Activated CD4-positive, alpha-beta T cell treated with anti-CD3 and anti-CD28 coated beads, Interleukin-2, amount 10 ng/mL, durations not matched to agents 7 days and 5 days (primary cell): ENCODE results near the gene STIP1. TPM values are rescaled to one million over a fixed set of nuclear protein-coding genes. Genes with fewer than 3 reads are reported as not detected.
A peak's percentile ranks its signal among the peaks of the same experiment; 100 is the strongest.

Source experiments
- CTCF ChIA-PET: fragments of 350-600 bp; sonication (Branson Sonifier 250); formaldehyde crosslinking; loops from one replicate; lab custom pipeline; 2021; ENCODE audit warnings: antibody characterized with exemption; lab: Charles Lee
- POLR2A ChIA-PET: fragments of 350-600 bp; sonication (Branson Sonifier 250); formaldehyde crosslinking; loops from one replicate; lab custom pipeline; 2021; ENCODE audit warnings: antibody characterized with exemption; lab: Charles Lee
- DNase-seq: peaks from one replicate; pipeline ENCODE4 v3.0.0-alpha.2; 2020
- H3K27ac Mint-ChIP-seq: one replicate; pipeline ENCODE4 v1.8.0; 2021; ENCODE audit warnings: mild to moderate bottlenecking, moderate library complexity, mixed read lengths
- H3K27me3 Mint-ChIP-seq: one replicate; pipeline ENCODE4 v1.8.0; 2021; ENCODE audit warnings: mixed read lengths
- H3K36me3 Mint-ChIP-seq: one replicate; pipeline ENCODE4 v1.8.0; 2021; ENCODE audit warnings: low read depth, mixed read lengths
- H3K4me1 Mint-ChIP-seq: one replicate; pipeline ENCODE4 v1.8.0; 2021; ENCODE audit warnings: mixed read lengths
- H3K4me3 Mint-ChIP-seq: one replicate; pipeline ENCODE4 v1.8.0; 2021; ENCODE audit warnings: mild to moderate bottlenecking, moderate library complexity, mixed read lengths
- H3K9me3 Mint-ChIP-seq: one replicate; pipeline ENCODE4 v1.8.0; 2021; ENCODE audit warnings: mixed read lengths
- total RNA-seq, 2 experiments: library from RNA; stranded (reverse); gene quantifications; one replicate each; pipeline ENCODE4 v1.2.3, GENCODE V29; 2021

The STIP1 gene
- total RNA-seq = 100 to 1,000 TPM; 211 to 213 TPM

- ChIA-PET CTCF (interaction anchor here (0.6 to 16.2 kb wide), 9 partner anchors 11 to 693 kb away, joined by 3 to 141 read pairs (median 5); partner anchors contain the start of genes FERMT3, PRDX5 and TRMT112), POLR2A (interaction anchor here (0.6 to 0.9 kb wide), 2 partner anchors 20 to 201 kb away, joined by 3 read pairs; partner anchors contain the start of gene MACROD1)
- Mint-ChIP-seq H3K4me3 (peak within 1 kb of the TSS; percentile 94), H3K4me1 (peaks cover 46% of the 10 kb centered on the region), H3K9me3 (no peaks in the 10 kb centered on the region), H3K27me3 (no peaks in the 10 kb centered on the region), H3K36me3 (peaks cover 18% of the 10 kb centered on the region), H3K27ac (peak within 1 kb of the TSS; percentile 98)
- DNase-seq = peak; percentile 99
These were observed at the start of gene STIP1 for GRCh38 chr11:64185693-64186491. TSS of gene STIP1 (plus strand) at chr11:64186171. CDS start at chr11:64186262, 91 bp downstream.

- H3K27ac Mint-ChIP-seq = no peak overlapping the region
- no peaks in the 10 kb centered on the region for H3K9me3 Mint-ChIP-seq
- no peak for DNase-seq
- H3K4me3 Mint-ChIP-seq = no peak overlapping the region
- H3K27me3 Mint-ChIP-seq = no peaks in the 10 kb centered on the region
- H3K4me1 Mint-ChIP-seq = no peaks in the 10 kb centered on the region
- ChIA-PET POLR2A (no interaction called here), CTCF (interaction anchor here (1.0 to 1.6 kb wide), 3 partner anchors 11 to 136 kb away, joined by 3 to 4 read pairs (median 3); no protein-coding TSS in a partner anchor)
- no peaks in the 10 kb centered on the region for H3K36me3 Mint-ChIP-seq
These were observed 49.1 kb upstream of the STIP1 start for GRCh38 chr11:64136765-64137441.

- peaks cover 3% of the 10 kb centered on the region for H3K4me1 Mint-ChIP-seq
- no peak overlapping the region for H3K27ac Mint-ChIP-seq
- CTCF ChIA-PET = interaction anchor here (0.7 to 1.6 kb wide), 4 partner anchors 10 to 148 kb away, joined by 3 to 4 read pairs (median 3); no protein-coding TSS in a partner anchor
- no peaks in the 10 kb centered on the region for H3K9me3 Mint-ChIP-seq
- no peaks in the 10 kb centered on the region for H3K27me3 Mint-ChIP-seq
- POLR2A ChIA-PET = no interaction called here
- no peak for DNase-seq
- H3K4me3 Mint-ChIP-seq = no peak overlapping the region
- H3K36me3 Mint-ChIP-seq = no peaks in the 10 kb centered on the region
These were observed 47.6 kb upstream of the STIP1 start for GRCh38 chr11:64138398-64138797.

- no peak for DNase-seq
- Mint-ChIP-seq H3K27ac (no peak overlapping the region), H3K27me3 (no peaks in the 10 kb centered on the region), H3K9me3 (no peaks in the 10 kb centered on the region), H3K4me1 (peaks cover 10% of the 10 kb centered on the region), H3K36me3 (no peaks in the 10 kb centered on the region), H3K4me3 (no peak overlapping the region)
- ChIA-PET CTCF (interaction anchor here (0.7 to 1.1 kb wide), 3 partner anchors 60 to 148 kb away, joined by 3 read pairs; no protein-coding TSS in a partner anchor), POLR2A (no interaction called here)
These were observed 46.9 kb upstream of the STIP1 start for GRCh38 chr11:64139049-64139448.

- no peaks in the 10 kb centered on the region for H3K9me3 Mint-ChIP-seq
- DNase-seq = no peak
- H3K4me3 Mint-ChIP-seq = no peak overlapping the region
- no peaks in the 10 kb centered on the region for H3K27me3 Mint-ChIP-seq
- H3K4me1 Mint-ChIP-seq = peaks cover 11% of the 10 kb centered on the region
- H3K27ac Mint-ChIP-seq = no peak overlapping the region
- CTCF ChIA-PET = no interaction called here
- POLR2A ChIA-PET = no interaction called here
- H3K36me3 Mint-ChIP-seq = no peaks in the 10 kb centered on the region
These were observed 45.9 kb upstream of the STIP1 start for GRCh38 chr11:64140082-64140481.

- CTCF ChIA-PET = no interaction called here
- Mint-ChIP-seq H3K9me3 (no peaks in the 10 kb centered on the region), H3K27me3 (no peaks in the 10 kb centered on the region), H3K27ac (peak overlapping the region; percentile 25), H3K4me3 (no peak overlapping the region), H3K36me3 (no peaks in the 10 kb centered on the region), H3K4me1 (peaks cover 14% of the 10 kb centered on the region)
- POLR2A ChIA-PET = no interaction called here
- no peak for DNase-seq
These were observed 44.7 kb upstream of the STIP1 start for GRCh38 chr11:64141081-64141783.

- DNase-seq = no peak
- H3K27ac Mint-ChIP-seq = no peak overlapping the region
- ChIA-PET POLR2A (no interaction called here), CTCF (no interaction called here)
- no peak overlapping the region for H3K4me3 Mint-ChIP-seq
- H3K4me1 Mint-ChIP-seq = peaks cover 20% of the 10 kb centered on the region
- no peaks in the 10 kb centered on the region for H3K36me3 Mint-ChIP-seq
- H3K9me3 Mint-ChIP-seq = no peaks in the 10 kb centered on the region
- H3K27me3 Mint-ChIP-seq = no peaks in the 10 kb centered on the region
These were observed 41.1 kb upstream of the STIP1 start for GRCh38 chr11:64144587-64145472.

GRCh38 chr11:64146036-64146955, 39.7 kb upstream of the STIP1 start:
- CTCF ChIA-PET = no interaction called here
- H3K27me3 Mint-ChIP-seq = no peaks in the 10 kb centered on the region
- peaks cover 20% of the 10 kb centered on the region for H3K4me1 Mint-ChIP-seq
- no peaks in the 10 kb centered on the region for H3K9me3 Mint-ChIP-seq
- POLR2A ChIA-PET = interaction anchor here (0.6 kb wide), 1 partner anchor 147 kb away, joined by 5 read pairs; no protein-coding TSS in a partner anchor
- no peak overlapping the region for H3K4me3 Mint-ChIP-seq
- H3K36me3 Mint-ChIP-seq = no peaks in the 10 kb centered on the region
- DNase-seq = peak; percentile 78
- peak overlapping the region; percentile 72 for H3K27ac Mint-ChIP-seq

- H3K27ac Mint-ChIP-seq = peak overlapping the region; percentile 25
- no peak overlapping the region for H3K4me3 Mint-ChIP-seq
- peaks cover 19% of the 10 kb centered on the region for H3K4me1 Mint-ChIP-seq
- DNase-seq = peak; percentile 70
- H3K27me3 Mint-ChIP-seq = no peaks in the 10 kb centered on the region
- H3K9me3 Mint-ChIP-seq = no peaks in the 10 kb centered on the region
- H3K36me3 Mint-ChIP-seq = no peaks in the 10 kb centered on the region
- CTCF ChIA-PET = interaction anchor here (0.8 to 1.7 kb wide), 6 partner anchors 11 to 312 kb away, joined by 3 to 10 read pairs (median 4); no protein-coding TSS in a partner anchor
- POLR2A ChIA-PET = no interaction called here
These were observed 37.6 kb upstream of the STIP1 start for GRCh38 chr11:64148226-64148916.

GRCh38 chr11:64148917-64149617, 36.9 kb upstream of the STIP1 start:
- H3K27ac Mint-ChIP-seq = no peak overlapping the region
- H3K4me1 Mint-ChIP-seq = peaks cover 12% of the 10 kb centered on the region
- ChIA-PET POLR2A (no interaction called here), CTCF (interaction anchor here (2.2 kb wide), 1 partner anchor 149 kb away, joined by 10 read pairs; no protein-coding TSS in a partner anchor)
- H3K27me3 Mint-ChIP-seq = no peaks in the 10 kb centered on the region
- no peak for DNase-seq
- no peaks in the 10 kb centered on the region for H3K36me3 Mint-ChIP-seq
- H3K4me3 Mint-ChIP-seq = no peak overlapping the region
- H3K9me3 Mint-ChIP-seq = no peaks in the 10 kb centered on the region
